Stimulated activated CD4-positive, alpha-beta T cell treated with anti-CD3 and anti-CD28 coated beads, Interleukin-4, amount 100 ng/mL, for 24 hours (primary cell): Measurements from ENCODE around the gene PIEZO2.

Experiments
- DNase-seq: peaks from one replicate; pipeline ENCODE4 v3.0.0-alpha.2; 2020

Gene PIEZO2

DNA sequence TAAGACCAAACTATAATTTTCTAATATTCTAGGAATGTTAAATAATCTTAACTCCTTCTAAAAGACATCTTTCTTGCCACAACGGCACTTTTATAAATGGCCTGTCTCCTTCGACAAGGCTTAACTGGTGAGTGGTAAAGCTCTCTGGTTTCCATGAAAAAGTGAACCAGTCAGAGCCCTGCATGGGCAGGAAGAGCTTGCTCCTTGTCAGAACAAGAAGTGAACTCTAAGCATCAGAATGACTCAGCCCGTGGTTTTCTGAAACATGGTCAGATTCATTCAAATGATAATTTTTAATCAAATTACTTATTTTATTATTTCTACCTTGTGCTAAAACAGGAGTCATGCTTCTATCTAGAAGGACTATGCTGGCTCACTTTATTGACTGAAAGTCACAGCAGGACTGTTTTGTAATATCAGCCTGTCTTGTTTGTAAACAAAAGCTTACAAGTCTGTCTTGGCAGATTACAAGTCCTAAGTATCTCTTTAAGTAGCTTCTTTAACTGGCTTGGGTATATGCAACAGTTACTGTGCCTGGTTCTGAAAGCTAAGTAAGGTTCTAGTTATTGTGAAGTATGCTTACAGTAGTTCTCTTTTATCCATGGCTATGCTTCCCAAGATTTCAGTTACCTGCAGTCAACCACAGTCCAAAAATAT, 378.2 kb downstream of the PIEZO2 start:
- DNase-seq, result no peak

DNA sequence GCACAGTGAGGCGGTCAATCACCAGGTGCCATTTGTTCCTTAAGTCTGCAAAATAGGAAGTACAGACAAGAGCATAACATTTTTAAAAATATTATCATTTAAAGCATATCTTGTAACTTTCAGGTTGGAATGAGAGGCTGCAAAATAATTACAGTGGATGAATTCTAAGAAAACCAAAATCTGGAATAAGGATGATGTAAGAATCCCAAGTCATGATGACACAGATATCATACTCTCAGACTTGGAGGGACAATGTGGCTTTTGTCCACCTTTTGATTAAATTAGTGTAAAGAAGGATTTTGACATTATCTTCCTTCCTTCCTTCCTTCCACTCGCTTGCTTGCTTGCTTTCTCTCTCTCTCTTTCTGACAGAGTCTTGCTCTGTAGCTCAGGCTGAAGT, 379.1 kb downstream of the PIEZO2 start:
- DNase-seq, result no peak

DNA sequence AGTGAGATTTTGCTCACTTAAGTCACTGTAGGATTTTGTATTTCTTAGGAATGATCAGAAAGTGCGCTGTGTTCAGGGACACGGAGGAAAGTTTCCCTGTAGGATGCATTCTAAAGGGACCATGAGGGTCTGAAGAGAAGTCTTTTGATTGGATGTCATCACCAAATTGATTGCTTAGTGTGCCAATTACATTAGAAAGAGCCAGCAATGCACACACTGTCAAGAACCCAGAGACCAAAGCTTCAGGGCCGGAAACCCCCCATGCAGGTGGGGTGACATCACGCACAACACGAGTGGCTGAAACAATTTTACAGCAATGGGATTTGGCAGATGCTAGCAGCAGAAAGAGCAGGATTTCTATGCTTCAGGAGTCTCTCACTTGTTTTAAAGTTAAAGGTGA, 381.1 kb downstream of the PIEZO2 start:
- no peak for DNase-seq

DNA sequence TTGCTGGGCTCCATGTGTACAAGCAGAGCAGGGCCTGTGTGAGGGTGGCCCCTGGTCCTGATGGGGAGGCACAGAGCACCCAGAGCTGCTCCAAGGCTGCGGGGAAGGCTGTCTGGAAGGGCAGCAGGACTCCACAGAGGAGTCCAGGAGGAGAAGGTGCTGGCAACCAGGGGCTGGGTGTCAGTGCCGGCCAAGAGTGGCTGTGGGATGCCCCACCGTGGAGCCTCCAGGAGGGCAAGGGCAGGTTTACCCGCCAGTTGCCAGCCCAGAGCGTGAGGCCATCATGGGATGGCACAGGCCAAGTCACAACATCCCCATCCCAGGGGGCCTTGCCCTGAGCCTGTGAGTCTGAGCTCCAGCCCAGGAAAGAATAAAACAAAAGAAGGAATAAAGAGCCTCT, 381.7 kb downstream of the PIEZO2 start:
- no peak for DNase-seq

DNA sequence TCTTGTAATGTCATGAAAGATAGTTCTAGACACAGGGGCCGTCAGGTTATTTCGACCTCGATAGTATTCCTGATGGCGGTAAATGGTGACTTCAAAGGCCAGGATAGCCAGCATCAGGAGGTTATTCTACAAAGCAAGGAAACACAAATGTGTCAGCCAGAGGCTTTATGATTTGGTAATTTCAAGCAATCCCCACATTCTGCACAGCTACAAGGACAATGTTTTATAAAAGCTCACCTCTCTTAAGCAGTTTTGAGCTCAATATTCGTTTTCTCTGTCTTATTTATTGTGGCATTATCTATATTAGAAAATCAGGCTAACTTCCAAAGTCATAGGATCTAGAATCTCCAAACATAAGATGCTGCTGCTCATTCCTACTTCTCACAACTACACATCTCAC, 388.4 kb downstream of the PIEZO2 start:
- DNase-seq, result no peak

- no peak for DNase-seq
Observed at GRCh38 chr18:10759241-10759640, 390.1 kb downstream of the PIEZO2 start.

DNA sequence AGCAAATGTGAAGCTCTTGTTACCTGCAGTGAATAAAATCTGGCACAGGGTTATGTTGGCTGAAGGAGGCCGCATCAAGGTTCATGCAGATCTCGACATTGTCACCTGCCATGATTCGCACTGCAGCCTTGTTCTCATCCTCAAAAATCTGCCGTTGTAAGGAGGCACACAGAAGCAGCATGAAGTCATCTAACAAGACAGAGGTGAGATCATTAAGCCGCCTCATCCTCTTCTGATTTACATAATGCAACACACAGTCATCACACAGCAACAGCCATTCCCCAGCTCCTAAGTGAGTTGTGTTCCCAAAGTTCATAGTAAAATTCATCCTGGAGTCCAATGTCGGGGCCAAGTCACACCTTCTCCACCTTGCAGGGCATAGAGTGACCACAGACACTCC, 391.4 kb downstream of the PIEZO2 start:
- no peak for DNase-seq

DNA sequence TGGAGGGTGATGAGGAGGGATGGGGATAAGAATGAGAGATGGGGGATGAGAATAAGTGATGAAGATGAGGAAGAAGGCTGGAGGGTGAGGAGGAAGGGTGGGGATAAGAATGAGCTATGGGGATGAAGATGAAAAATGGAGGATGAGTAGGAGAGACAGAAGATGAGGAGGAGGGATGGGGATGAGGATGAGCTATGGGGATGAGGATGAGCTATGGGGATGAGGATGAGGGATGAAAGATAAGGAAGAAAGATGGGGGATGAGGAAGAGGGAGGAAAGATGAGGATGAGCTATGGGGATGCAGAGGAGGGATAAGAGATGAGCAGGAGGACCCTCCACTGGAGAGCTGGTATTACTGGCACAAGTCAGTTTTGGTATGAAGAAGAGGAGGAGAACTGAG, 392.0 kb downstream of the PIEZO2 start:
- no peak for DNase-seq

DNA sequence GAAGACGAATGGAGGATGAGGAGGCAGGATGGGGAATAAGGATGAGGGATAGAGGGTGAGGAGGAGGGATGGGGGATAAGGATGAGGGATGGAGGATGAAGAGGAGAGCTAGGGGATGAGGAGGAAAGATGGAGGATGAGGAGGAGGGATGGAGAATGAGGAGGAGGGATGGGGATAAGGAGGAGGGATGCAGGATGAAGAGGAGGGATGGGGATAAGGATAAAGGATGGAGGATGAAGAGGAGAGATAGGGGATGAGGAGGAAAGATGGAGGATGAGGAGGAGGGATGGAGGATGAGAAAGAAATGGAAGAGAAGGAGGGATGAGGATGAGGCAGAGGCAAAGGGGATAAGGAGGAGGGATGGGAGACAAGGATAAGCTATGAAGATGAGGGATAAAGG, 393.5 kb downstream of the PIEZO2 start:
- DNase-seq, result no peak

- no peak for DNase-seq
Observed at GRCh38 chr18:10754128-10754527, 395.2 kb downstream of the PIEZO2 start.

- DNase-seq, result no peak
Observed at GRCh38 chr18:10752382-10752781, 397.0 kb downstream of the PIEZO2 start.

GRCh38 chr18:10751653-10752052, 397.7 kb downstream of the PIEZO2 start:
- DNase-seq, result no peak

- no peak for DNase-seq
Observed at GRCh38 chr18:10750191-10751035, 399.0 kb downstream of the PIEZO2 start.

- no peak for DNase-seq
Observed at GRCh38 chr18:10748641-10749040, 400.7 kb downstream of the PIEZO2 start.

DNA sequence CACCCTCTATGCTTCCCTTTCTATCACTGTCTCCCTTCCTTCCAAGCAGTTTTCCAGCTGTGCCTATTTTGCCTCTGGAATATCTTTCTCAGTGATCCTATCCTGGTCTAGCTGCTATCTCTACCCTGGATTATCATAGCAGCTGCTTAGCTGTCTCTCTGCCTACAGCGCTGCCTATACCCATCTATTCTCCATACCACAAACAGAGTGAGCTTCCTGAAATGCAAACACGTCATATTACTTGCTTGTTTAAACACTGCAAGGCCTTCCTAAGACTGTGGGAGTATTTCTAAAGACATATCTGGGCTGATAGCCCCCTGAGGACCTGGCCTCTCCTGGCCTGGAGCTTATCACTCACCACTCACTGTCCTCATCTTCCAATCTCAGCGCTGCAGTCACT, 403.4 kb downstream of the PIEZO2 start:
- no peak for DNase-seq

GRCh38 chr18:10745219-10745618, 404.1 kb downstream of the PIEZO2 start:
- DNase-seq, result no peak

DNA sequence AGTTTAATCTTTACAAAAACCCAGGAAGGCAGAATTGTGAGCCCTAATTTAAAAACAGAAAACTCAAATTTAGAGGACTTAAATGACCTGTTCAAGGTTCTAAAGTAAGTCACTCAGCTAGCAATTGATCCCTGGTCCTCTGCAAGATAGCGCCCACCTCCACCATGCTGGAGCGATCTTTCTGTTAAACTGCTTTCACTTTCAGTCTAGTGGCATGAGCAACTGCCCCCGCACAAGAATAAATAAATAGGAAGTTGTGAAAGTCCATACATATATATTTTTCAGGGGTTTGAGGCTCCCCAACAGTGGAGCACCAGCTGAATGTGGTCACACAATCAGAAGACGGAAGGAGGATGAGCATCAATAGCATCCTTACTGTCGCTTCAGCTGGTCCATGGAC, 405.6 kb downstream of the PIEZO2 start:
- no peak for DNase-seq

DNA sequence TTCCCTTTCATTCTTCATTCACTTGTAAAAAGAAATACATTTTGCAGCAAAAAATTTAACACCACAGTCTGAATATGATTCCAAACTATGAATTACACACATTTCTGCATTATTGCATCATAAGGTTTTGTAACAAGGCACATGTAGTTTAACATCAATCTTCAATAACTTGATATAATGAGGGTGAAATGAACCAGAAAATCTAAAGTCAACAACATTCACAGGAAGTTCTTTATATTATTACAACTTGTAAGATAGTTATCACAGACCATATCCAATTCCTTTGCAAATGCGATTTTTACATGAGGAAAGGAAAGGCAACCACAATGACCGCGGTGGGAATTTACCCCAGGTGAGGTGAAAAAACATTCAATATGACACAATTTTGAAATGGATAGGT, 410.2 kb downstream of the PIEZO2 start:
- DNase-seq, result no peak

GRCh38 chr18:10736984-10737383, 412.4 kb downstream of the PIEZO2 start:
- no peak for DNase-seq

- DNase-seq, result no peak
Observed at GRCh38 chr18:10732990-10733389, 416.4 kb downstream of the PIEZO2 start.

GRCh38 chr18:10727477-10727876, 421.9 kb downstream of the PIEZO2 start:
- no peak for DNase-seq

DNA sequence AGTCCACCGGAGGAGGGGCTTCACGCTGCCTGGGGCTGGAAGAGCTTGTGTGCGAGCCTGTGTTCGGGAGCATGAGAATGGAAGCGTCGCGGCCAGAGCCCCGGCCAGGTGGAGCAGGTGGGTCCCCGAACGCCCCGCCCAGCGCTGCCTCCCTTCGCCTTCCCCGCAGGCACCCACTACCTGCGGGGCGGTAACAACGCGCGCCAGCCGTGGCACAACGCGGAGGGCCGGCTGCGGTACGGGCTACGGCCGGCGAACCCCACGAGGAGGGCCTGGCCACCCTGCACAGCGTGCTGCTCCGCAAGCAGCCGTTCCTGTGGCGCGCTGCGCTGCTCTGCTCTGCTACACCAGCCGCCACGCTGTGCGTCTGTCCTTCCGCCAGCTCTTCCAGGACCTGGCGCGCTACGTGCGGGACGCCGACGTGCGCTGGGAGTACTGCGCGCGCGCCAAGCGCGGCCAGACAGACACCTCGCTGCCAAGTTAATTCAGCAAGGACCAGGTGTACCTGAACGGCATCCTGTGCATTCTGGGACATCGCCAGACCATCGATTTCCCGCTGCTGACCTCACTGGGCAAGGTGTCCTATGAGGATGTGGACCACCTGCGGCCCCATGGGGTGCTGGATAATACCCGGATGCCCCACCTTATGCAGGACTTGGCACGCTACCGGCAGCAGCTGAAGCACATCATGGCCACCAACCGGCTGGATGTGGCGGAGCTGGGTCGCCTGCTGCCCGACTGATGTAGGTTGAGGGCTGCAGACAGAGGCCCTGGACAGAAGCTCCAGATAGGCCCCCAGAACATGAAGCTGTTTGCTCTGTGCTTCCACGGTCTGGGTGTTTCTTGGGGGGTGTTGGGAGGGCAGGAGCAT, 422.9 kb downstream of the PIEZO2 start:
- DNase-seq, result no peak

DNA sequence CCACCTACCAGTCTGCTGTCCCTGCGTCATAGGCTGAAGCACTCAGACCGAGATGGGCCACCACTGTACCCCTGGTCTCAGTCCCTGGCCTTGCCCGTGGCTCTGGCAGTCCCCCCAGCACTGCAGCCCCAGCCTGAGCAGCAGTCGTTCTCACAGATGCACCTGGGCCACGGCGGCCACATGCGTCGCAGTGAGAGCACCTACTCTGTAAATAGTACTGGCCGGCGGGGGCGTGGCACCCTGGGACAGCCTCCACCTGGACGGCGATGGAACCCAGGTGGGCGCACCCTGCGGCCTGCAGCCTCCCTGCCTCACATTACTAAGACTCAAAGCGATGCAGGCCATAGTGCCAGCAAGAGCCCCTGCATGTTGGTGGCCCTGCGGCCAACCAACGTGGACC, 424.7 kb downstream of the PIEZO2 start:
- no peak for DNase-seq

GRCh38 chr18:10723496-10723895, 425.9 kb downstream of the PIEZO2 start:
- DNase-seq, result no peak
